Stimulated activated CD8-positive, alpha-beta memory T cell treated with anti-CD3 and anti-CD28 coated beads, Interleukin-7, amount 100 ng/mL, for 24 hours (primary cell): ENCODE measurements around the gene RNF213.
"Not testable (repeated sequence)": the region's sequence is repeated elsewhere in the genome, so short reads cannot be mapped to it uniquely, and the experiment has no call there.

ENCODE experiments used
- DNase-seq: peaks from one replicate; pipeline ENCODE4 v3.0.0-alpha.2; 2020; ENCODE audit warnings: low read depth

Gene RNF213

GRCh38 chr17:80295146-80295545 lies 34.5 kb downstream of the RNF213 start:
- no peak for DNase-seq

- DNase-seq = no peak
These were observed 34.9 kb downstream of the RNF213 start for GRCh38 chr17:80295559-80295958.

GRCh38 chr17:80296221-80296620 lies 35.6 kb downstream of the RNF213 start:
- no peak for DNase-seq

GRCh38 chr17:80297996-80298560 lies 37.4 kb downstream of the RNF213 start:
- no peak for DNase-seq

GRCh38 chr17:80299350-80300100 lies 38.9 kb downstream of the RNF213 start:
- DNase-seq = not testable (repeated sequence)

- not testable (repeated sequence) for DNase-seq
These were observed 40.1 kb downstream of the RNF213 start for GRCh38 chr17:80300756-80301155.

- DNase-seq = no peak
These were observed 43.2 kb downstream of the RNF213 start for GRCh38 chr17:80303824-80304223.

- DNase-seq = no peak
These were observed 47.5 kb downstream of the RNF213 start for GRCh38 chr17:80307994-80308691.

GRCh38 chr17:80308692-80309517 lies 48.3 kb downstream of the RNF213 start:
- DNase-seq = no peak

- DNase-seq = no peak
These were observed 50.7 kb downstream of the RNF213 start for GRCh38 chr17:80311216-80311827.

- no peak for DNase-seq
These were observed 52.0 kb downstream of the RNF213 start for GRCh38 chr17:80312621-80313135.

- no peak for DNase-seq
These were observed 52.6 kb downstream of the RNF213 start for GRCh38 chr17:80313160-80313829.

GRCh38 chr17:80313946-80314345 lies 53.3 kb downstream of the RNF213 start:
- DNase-seq = not testable (repeated sequence)

GRCh38 chr17:80315517-80316182 lies 55.0 kb downstream of the RNF213 start:
- DNase-seq = no peak

GRCh38 chr17:80316431-80316830 lies 55.8 kb downstream of the RNF213 start:
- DNase-seq = no peak

GRCh38 chr17:80316927-80317705 lies 56.5 kb downstream of the RNF213 start:
- DNase-seq = no peak

GRCh38 chr17:80317706-80317980 lies 57.0 kb downstream of the RNF213 start:
- DNase-seq = no peak

GRCh38 chr17:80318166-80318565 lies 57.5 kb downstream of the RNF213 start:
- DNase-seq = no peak

GRCh38 chr17:80319262-80319998 lies 58.8 kb downstream of the RNF213 start:
- no peak for DNase-seq
